ENCODE measurements around the gene NCS1. TPM values are rescaled to one million over a fixed set of nuclear protein-coding genes. Genes with fewer than 3 reads are reported as not detected.

NCS1 gene
- total RNA-seq, 1 experiment from 2014 or later = 58.6 TPM

GRCh38 chr9:130156672-130157071 is 15.5 kb upstream of the NCS1 start:
- no peaks in the 10 kb centered on the region for H3K36me3 ChIP-seq (ENCODE audit: insufficient read depth, low read length, poor library complexity, severe bottlenecking)
- no peaks in the 10 kb centered on the region for H3K9me3 ChIP-seq (ENCODE audit: low read depth, low read length, poor library complexity, severe bottlenecking)
- H3K4me3 ChIP-seq (ENCODE audit: low read depth, low read length, poor library complexity, severe bottlenecking) = no peak overlapping the region
- intact Hi-C loops (cut with micrococcal nuclease; ENCODE audit: unreplicated experiment) = no loop called here
- no peaks in the 10 kb centered on the region for H3K4me1 ChIP-seq (ENCODE audit: insufficient read depth, low read length, poor library complexity, severe bottlenecking)
- no peak overlapping the region for H3K27ac ChIP-seq (ENCODE audit: low read depth, low read length, poor library complexity, severe bottlenecking)
- POLR2A ChIA-PET (ENCODE audit: low non-redundant PET) = no interaction called here
- no peaks in the 10 kb centered on the region for H3K27me3 ChIP-seq (replicated peaks; ENCODE audit: insufficient read depth, low read depth, low read length, poor library complexity)
- no peak for DNase-seq (ENCODE audit: low spot score)
- BruUV-seq (replicated peaks) = no TSS peak
- CTCF ChIA-PET = no interaction called here
- TF ChIP-seq EZH2 (IDR thresholded peaks at IDR 0.05; ENCODE audit: borderline replicate concordance, low read depth, low read length, poor library complexity, severe bottlenecking) = no peak
- TF ChIP-seq, protein P1, sequence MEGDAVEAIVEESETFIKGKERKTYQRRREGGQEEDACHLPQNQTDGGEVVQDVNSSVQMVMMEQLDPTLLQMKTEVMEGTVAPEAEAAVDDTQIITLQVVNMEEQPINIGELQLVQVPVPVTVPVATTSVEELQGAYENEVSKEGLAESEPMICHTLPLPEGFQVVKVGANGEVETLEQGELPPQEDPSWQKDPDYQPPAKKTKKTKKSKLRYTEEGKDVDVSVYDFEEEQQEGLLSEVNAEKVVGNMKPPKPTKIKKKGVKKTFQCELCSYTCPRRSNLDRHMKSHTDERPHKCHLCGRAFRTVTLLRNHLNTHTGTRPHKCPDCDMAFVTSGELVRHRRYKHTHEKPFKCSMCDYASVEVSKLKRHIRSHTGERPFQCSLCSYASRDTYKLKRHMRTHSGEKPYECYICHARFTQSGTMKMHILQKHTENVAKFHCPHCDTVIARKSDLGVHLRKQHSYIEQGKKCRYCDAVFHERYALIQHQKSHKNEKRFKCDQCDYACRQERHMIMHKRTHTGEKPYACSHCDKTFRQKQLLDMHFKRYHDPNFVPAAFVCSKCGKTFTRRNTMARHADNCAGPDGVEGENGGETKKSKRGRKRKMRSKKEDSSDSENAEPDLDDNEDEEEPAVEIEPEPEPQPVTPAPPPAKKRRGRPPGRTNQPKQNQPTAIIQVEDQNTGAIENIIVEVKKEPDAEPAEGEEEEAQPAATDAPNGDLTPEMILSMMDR (conservative IDR thresholded peaks at IDR 0.05; ENCODE audit: low read depth, low read length) = no peak

DNA sequence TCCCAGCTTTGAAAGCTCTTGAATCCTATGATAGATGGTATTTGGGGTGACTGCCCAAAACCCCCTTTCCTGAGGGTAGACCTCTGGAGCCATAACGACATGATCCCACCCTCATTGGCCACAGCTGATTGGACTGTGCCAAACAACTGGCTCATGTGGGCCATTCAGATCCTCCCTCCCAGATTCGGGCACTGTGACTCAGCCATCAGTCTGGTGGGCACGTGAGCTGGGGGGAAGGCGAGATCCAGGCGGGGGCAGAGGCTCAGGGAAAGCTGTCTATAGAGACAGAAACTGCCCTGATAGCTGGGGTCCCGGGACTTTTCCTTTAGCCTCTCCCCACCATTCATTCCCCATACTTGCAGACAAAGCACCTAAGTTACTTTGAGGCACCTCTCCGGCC is 15.1 kb upstream of the NCS1 start:
- Histone ChIP-seq H3K4me3 (ENCODE audit: low read depth, low read length, poor library complexity, severe bottlenecking) (no peak overlapping the region), H3K4me1 (ENCODE audit: insufficient read depth, low read length, poor library complexity, severe bottlenecking) (no peaks in the 10 kb centered on the region), H3K27ac (ENCODE audit: low read depth, low read length, poor library complexity, severe bottlenecking) (no peak overlapping the region), H3K27me3 (replicated peaks; ENCODE audit: insufficient read depth, low read depth, low read length, poor library complexity) (no peaks in the 10 kb centered on the region), H3K36me3 (ENCODE audit: insufficient read depth, low read length, poor library complexity, severe bottlenecking) (no peaks in the 10 kb centered on the region), H3K9me3 (ENCODE audit: low read depth, low read length, poor library complexity, severe bottlenecking) (no peaks in the 10 kb centered on the region)
- intact Hi-C loops (cut with micrococcal nuclease; ENCODE audit: unreplicated experiment) = no loop called here
- BruUV-seq (replicated peaks) = no TSS peak
- DNase-seq (ENCODE audit: low spot score) = no peak
- CTCF ChIA-PET = no interaction called here
- no peak for TF ChIP-seq EZH2 (IDR thresholded peaks at IDR 0.05; ENCODE audit: borderline replicate concordance, low read depth, low read length, poor library complexity, severe bottlenecking)
- TF ChIP-seq, protein P1 (conservative IDR thresholded peaks at IDR 0.05; ENCODE audit: low read depth, low read length) = no peak
- POLR2A ChIA-PET (ENCODE audit: low non-redundant PET) = no interaction called here

DNA sequence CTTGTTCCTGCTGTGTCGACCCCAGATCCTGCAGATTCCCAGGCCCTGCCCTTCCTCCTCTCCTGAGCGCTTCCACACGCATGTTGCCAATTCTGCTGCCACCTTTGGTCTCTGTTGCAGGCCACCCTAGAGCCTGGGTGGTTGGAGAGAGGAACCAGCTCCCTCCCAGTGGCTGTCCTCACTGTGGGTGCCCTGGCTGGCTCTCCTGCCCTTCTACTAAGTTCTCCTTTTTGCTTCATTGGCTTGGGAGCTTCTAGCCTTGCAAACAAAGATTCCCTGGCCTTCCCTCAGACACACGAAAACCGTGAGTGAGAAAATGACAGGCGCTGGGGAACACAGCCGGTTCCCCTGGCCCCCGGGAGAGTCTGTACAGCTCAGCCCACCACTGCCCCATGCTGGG is 14.2 kb upstream of the NCS1 start:
- ChIA-PET CTCF (no interaction called here), POLR2A (ENCODE audit: low non-redundant PET) (no interaction called here)
- BruUV-seq (replicated peaks) = no TSS peak
- Histone ChIP-seq H3K9me3 (ENCODE audit: low read depth, low read length, poor library complexity, severe bottlenecking) (no peaks in the 10 kb centered on the region), H3K36me3 (ENCODE audit: insufficient read depth, low read length, poor library complexity, severe bottlenecking) (no peaks in the 10 kb centered on the region), H3K27me3 (replicated peaks; ENCODE audit: insufficient read depth, low read depth, low read length, poor library complexity) (no peaks in the 10 kb centered on the region), H3K4me1 (ENCODE audit: insufficient read depth, low read length, poor library complexity, severe bottlenecking) (no peaks in the 10 kb centered on the region), H3K4me3 (ENCODE audit: low read depth, low read length, poor library complexity, severe bottlenecking) (no peak overlapping the region), H3K27ac (ENCODE audit: low read depth, low read length, poor library complexity, severe bottlenecking) (no peak overlapping the region)
- intact Hi-C loops (cut with micrococcal nuclease; ENCODE audit: unreplicated experiment) = no loop called here
- no peak for TF ChIP-seq EZH2 (IDR thresholded peaks at IDR 0.05; ENCODE audit: borderline replicate concordance, low read depth, low read length, poor library complexity, severe bottlenecking)
- TF ChIP-seq, protein P1 (conservative IDR thresholded peaks at IDR 0.05; ENCODE audit: low read depth, low read length) = no peak
- no peak for DNase-seq (ENCODE audit: low spot score)
